ENCODE measurements around the gene CEP20.
"Not testable (repeated sequence)": the region's sequence is repeated elsewhere in the genome, so short reads cannot be mapped to it uniquely, and the experiment has no call there.

The CEP20 gene

GRCh38 chr16:15858921-15859668 lies 29.3 kb downstream of the CEP20 start:
- DNase-seq (ENCODE audit: low read depth, low spot score): no peak

GRCh38 chr16:15857724-15858560 lies 30.5 kb downstream of the CEP20 start:
- no peak for DNase-seq (ENCODE audit: low read depth, low spot score)

- DNase-seq (ENCODE audit: low read depth, low spot score): no peak
Measured at GRCh38 chr16:15856901-15857698, 31.3 kb downstream of the CEP20 start, which contains the start of gene MYH11. MYH11 (minus strand) TSS chr16:15857028; CDS start chr16:15838252, 18,776 bp downstream.

- DNase-seq (ENCODE audit: low read depth, low spot score): no peak
Measured at GRCh38 chr16:15856182-15856581, 32.2 kb downstream of the CEP20 start.

- DNase-seq (ENCODE audit: low read depth, low spot score): no peak
Measured at GRCh38 chr16:15855704-15856003, 32.7 kb downstream of the CEP20 start.

- DNase-seq (ENCODE audit: low read depth, low spot score): no peak
Measured at GRCh38 chr16:15854906-15855703, 33.3 kb downstream of the CEP20 start.

GRCh38 chr16:15854061-15854460 lies 34.3 kb downstream of the CEP20 start:
- no peak for DNase-seq (ENCODE audit: low read depth, low spot score)

- DNase-seq (ENCODE audit: low read depth, low spot score): no peak
Measured at GRCh38 chr16:15853021-15853420, 35.4 kb downstream of the CEP20 start.

- not testable (repeated sequence) for DNase-seq (ENCODE audit: low read depth, low spot score)
Measured at GRCh38 chr16:15850555-15850954, 37.8 kb downstream of the CEP20 start.

GRCh38 chr16:15849209-15849981 lies 39.0 kb downstream of the CEP20 start:
- DNase-seq (ENCODE audit: low read depth, low spot score): no peak

GRCh38 chr16:15847611-15848175 lies 40.7 kb downstream of the CEP20 start:
- DNase-seq (ENCODE audit: low read depth, low spot score): no peak

- no peak for DNase-seq (ENCODE audit: low read depth, low spot score)
Measured at GRCh38 chr16:15846510-15846909, 41.9 kb downstream of the CEP20 start.

- no peak for DNase-seq (ENCODE audit: low read depth, low spot score)
Measured at GRCh38 chr16:15843635-15844279, 44.6 kb downstream of the CEP20 start.

- DNase-seq (ENCODE audit: low read depth, low spot score): not testable (repeated sequence)
Measured at GRCh38 chr16:15839204-15839603, 49.2 kb downstream of the CEP20 start.

GRCh38 chr16:15837761-15838160 lies 50.6 kb downstream of the CEP20 start:
- DNase-seq (ENCODE audit: low read depth, low spot score): no peak

GRCh38 chr16:15836965-15837611 lies 51.3 kb downstream of the CEP20 start:
- no peak for DNase-seq (ENCODE audit: low read depth, low spot score)

GRCh38 chr16:15836074-15836473 lies 52.3 kb downstream of the CEP20 start:
- no peak for DNase-seq (ENCODE audit: low read depth, low spot score)

- DNase-seq (ENCODE audit: low read depth, low spot score): no peak
Measured at GRCh38 chr16:15835136-15835878, 53.1 kb downstream of the CEP20 start.

All from smooth muscle cell of the brain vasculature (primary cell).